ENCODE results near the gene PCDHGA1. TPM values are rescaled to one million over a fixed set of nuclear protein-coding genes. Genes with fewer than 3 reads are reported as not detected.

PCDHGA1 gene
- total RNA-seq, 1 experiment from 2014 or later, result 0.63 TPM

GRCh38 chr5:141409598-141410306 lies 79.4 kb downstream of the PCDHGA1 start:
- no peak for TF ChIP-seq CTCF (conservative IDR thresholded peaks at IDR 0.05)
- no CpG with 5 or more reads among the region's 64 CpGs for WGBS (ENCODE audit: extremely low coverage, insufficient read length, low lambda C conversion rate)
- Histone ChIP-seq H3K9ac (ENCODE audit: extremely low read depth, insufficient read length, low read length) (no peak overlapping the region), H3K14ac (ENCODE audit: insufficient read depth, low read length) (no peak overlapping the region; the same call in 1 of the 2 replicates), H3K56ac (ENCODE audit: insufficient read length, low read depth, low read length) (no peak overlapping the region), H4K91ac (ENCODE audit: insufficient read length, low read depth, low read length) (no peak overlapping the region), H4K5ac (ENCODE audit: insufficient read length, low read depth, low read length) (no peak overlapping the region), H3K27me3 (ENCODE audit: insufficient read depth, low read length) (no peaks in the 10 kb centered on the region; the same call in 1 of the 2 replicates), H2AFZ (ENCODE audit: low read length) (no peak overlapping the region), H3K18ac (ENCODE audit: insufficient read length, low read depth, low read length) (no peak overlapping the region), H3K9me3 (ENCODE audit: control insufficient read depth, low read depth, low read length) (no peaks in the 10 kb centered on the region), H2BK120ac (ENCODE audit: low read depth, low read length, poor library complexity, severe bottlenecking) (no peak overlapping the region), H3K27ac (ENCODE audit: insufficient read length, low read depth, low read length) (no peak overlapping the region), H2BK5ac (ENCODE audit: insufficient read length, low read length) (no peak overlapping the region), H2AK5ac (ENCODE audit: insufficient read length, low read length) (no peak overlapping the region), H3K4me2 (ENCODE audit: insufficient read depth, insufficient read length, low read length) (no peak overlapping the region), H3K4me1 (ENCODE audit: insufficient read depth, low read length) (no peaks in the 10 kb centered on the region), H4K20me1 (ENCODE audit: control insufficient read depth, insufficient read depth, insufficient read length) (no peaks in the 10 kb centered on the region), H3K4ac (ENCODE audit: low read depth, low read length) (no peak overlapping the region), H2BK15ac (ENCODE audit: low read depth, low read length) (no peak overlapping the region), H3K23ac (ENCODE audit: insufficient read length, low read depth, low read length) (no peak overlapping the region), H3T11ph (ENCODE audit: low read length) (no peak overlapping the region), H3K79me1 (ENCODE audit: insufficient read depth, low read depth, low read length, poor library complexity, severe bottlenecking) (no peaks in the 10 kb centered on the region), H3K23me2 (ENCODE audit: insufficient read length, low read depth, low read length, poor library complexity, severe bottlenecking) (peaks cover 5% of the 10 kb centered on the region), H4K8ac (replicated peaks; ENCODE audit: insufficient read length, low read depth, low read length) (no peak overlapping the region), H2BK20ac (ENCODE audit: low read depth, low read length, poor library complexity, severe bottlenecking) (no peak overlapping the region), H3K79me2 (ENCODE audit: insufficient read depth, low read length) (no peaks in the 10 kb centered on the region), H2BK12ac (ENCODE audit: insufficient read length, low read depth, low read length) (no peak overlapping the region)
- Mint-ChIP-seq H3K27me3 (ENCODE audit: low read depth) (peaks cover 25% of the 10 kb centered on the region), H3K27ac (no peak overlapping the region), H3K9me3 (peaks cover 28 to 36% of the 10 kb centered on the region in 2 experiments), H3K36me3 (ENCODE audit: insufficient read depth in 1 of 3, low read depth in 3 of 3) (peaks cover 19 to 35% (median 29%) of the 10 kb centered on the region in 3 experiments), H3K4me3 (no peak overlapping the region), H3K4me1 (peaks cover 12 to 14% of the 10 kb centered on the region in 2 experiments)
- DNase-seq, result no peak
